Stimulated activated CD4-positive, alpha-beta T cell treated with anti-CD3 and anti-CD28 coated beads, Interleukin-12 subunit alpha, Interleukin-12 subunit beta, amount 100 ng/mL, for 48 hours (primary cell): ENCODE data around the gene ABLIM1.

Experiments
- DNase-seq, 3 donors: peaks; one replicate each; pipeline ENCODE4 v3.0.0-alpha.2; 2020; ENCODE audit warnings: low read depth in 2 of 3, low spot score in 1 of 3

Gene ABLIM1

GRCh38 chr10:114396464-114396863, 261.6 kb downstream of the ABLIM1 start:
- DNase-seq: no peak

GRCh38 chr10:114395366-114396022, 262.6 kb downstream of the ABLIM1 start:
- DNase-seq: no peak

- DNase-seq: no peak
Observed at GRCh38 chr10:114394531-114394930, 263.5 kb downstream of the ABLIM1 start.

DNA sequence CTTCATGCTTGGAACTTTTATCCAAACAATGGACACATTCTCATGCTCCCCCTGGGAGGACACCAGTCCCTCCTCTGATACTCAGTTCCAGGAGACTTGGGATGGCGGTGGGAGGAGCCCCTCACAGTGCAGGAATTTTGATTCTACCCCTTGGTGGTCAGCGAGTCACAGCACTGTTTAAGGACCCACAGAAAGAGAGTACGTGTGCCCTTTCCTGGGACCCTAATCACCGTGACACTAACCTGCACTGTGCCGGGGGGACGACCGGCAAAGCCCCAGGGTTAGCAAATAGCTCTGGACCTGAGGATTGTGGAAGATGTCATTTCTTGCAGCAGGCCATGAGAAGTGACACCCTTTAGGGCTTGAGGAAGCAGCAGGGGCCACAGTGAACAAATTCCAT, 264.2 kb downstream of the ABLIM1 start:
- no peak for DNase-seq

- no peak for DNase-seq
Observed at GRCh38 chr10:114393482-114393881, 264.6 kb downstream of the ABLIM1 start.

DNA sequence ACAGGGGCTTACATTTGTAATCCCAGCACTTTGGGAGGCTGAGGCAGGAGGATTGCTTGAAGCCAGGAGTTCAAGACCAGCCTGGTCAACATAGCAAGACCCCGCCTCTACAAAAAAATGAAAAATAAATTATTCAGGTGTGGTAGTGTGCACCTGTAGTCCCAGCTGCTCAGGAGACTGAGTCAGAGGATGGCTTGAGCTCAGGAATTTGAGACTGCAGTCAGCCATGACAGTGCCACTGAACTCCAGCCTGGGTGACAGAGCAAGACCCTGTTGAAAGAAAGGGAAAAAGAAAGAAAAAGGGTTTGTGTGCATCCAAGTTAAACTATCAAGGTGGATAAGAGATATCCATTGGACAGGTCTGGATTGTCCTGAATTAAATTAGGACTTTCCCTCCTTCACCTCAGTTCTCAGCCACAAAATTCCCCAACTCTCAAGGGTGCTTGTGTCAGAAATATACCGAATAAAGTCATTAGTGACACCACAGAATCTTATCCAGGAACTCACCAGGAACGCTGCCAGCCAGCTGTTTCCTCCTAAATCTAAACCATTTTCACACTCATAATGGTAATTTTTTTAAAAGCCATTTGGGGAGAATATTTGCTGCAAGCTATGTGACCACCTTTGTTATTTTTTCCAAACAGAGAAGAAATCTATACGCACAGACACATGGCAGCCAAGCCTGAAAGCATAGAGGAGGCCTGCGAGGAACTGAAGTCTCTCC, 265.8 kb downstream of the ABLIM1 start:
- DNase-seq: no peak

DNA sequence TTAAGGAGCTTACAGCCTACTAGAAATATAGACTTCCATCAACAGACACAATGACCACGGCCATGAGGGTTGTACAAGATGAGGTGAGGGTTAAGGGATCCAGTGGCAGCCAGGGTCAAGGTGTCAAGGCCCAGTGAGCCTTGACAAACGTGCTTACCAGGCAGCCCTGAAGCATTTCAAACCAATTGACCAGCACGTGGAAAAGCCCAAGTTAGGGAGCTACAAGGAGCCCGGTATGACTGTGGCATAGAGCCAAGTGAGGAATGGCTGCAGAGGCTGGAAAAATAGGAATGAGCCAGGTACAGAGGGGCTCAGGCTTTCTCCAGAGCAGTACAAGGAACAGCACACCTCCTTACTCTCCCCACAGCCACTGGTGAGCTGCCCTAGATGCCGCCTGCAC, 266.5 kb downstream of the ABLIM1 start:
- no peak for DNase-seq

- no peak for DNase-seq
Observed at GRCh38 chr10:114389426-114389825, 268.6 kb downstream of the ABLIM1 start.

- DNase-seq: peak in 1 of 3 donors; percentile 3
Observed at GRCh38 chr10:114388275-114388674, 269.8 kb downstream of the ABLIM1 start.

DNA sequence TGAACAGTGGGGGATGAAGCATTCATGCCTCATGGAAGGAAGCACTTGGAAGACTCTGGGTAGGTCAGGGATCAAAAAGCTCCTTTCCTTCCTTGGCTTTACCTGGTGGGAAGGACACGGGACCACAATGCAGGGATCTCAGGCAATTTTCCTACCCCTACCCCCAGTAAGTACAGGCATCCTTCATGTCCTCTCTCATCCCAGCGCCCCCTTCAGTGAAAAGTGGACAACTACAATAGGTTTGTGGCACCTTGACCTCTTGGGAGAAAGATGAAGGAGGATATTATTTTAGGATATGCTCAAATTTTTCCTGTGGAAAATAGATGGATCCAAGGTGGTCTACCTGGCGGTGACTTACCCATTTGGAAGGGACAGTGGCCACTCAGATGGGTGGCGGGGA, 270.3 kb downstream of the ABLIM1 start:
- DNase-seq: no peak

DNA sequence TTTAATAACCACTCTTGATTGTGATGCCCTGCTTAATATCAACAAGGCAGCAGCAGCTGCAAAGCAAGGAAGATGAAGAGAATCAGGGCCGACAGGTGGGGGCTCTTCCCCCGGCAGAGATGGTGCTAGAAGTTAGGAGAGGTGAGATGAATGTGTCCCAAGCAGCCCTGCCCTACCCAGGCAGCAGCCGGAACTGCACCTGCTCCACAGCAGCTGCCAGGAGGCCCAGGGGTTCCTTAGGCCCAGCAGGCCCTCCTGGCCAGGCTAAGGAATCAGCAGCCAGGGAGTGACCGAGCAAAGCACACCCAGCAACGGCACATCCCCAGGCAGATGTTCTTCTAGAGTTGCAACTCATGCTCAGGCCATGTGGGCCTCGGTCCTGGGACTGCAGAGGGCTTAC, 271.6 kb downstream of the ABLIM1 start:
- no peak for DNase-seq

- no peak for DNase-seq
Observed at GRCh38 chr10:114385557-114385956, 272.5 kb downstream of the ABLIM1 start.

DNA sequence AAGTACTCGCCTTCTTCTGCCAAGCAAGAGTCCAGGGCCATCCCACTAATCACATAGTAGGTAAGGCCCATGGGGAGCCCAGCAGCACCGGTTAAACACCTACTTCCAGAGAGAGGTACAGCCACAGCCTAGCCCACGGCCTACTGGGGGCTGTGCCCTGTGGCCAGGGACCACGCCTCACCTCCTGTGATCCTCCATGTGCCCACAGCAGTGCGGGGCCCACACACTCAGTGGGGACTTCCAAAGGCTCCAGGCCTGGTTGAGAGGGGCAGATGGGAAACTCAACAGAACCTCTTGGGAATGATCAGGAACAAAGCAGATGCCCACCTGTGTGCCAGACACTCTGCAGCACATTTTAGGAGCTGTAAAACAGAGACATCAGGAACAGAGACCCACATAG, 273.5 kb downstream of the ABLIM1 start:
- DNase-seq: no peak

GRCh38 chr10:114384181-114384580, 273.9 kb downstream of the ABLIM1 start:
- DNase-seq: no peak
